ENCODE results near the gene KDM6B.

The KDM6B gene

DNA sequence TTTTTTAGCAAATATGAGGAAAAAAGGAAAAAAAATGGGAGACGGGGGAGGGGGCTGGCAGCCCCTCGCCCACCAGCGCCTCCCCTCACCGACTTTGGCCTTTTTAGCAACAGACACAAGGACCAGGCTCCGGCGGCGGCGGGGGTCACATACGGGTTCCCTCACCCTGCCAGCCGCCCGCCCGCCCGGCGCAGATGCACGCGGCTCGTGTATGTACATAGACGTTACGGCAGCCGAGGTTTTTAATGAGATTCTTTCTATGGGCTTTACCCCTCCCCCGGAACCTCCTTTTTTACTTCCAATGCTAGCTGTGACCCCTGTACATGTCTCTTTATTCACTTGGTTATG lies 19.6 kb downstream of the KDM6B start:
- no peak overlapping the region for H3K4me3 ChIP-seq (replicated peaks; ENCODE audit: low read depth, low read length)
- no peak for DNase-seq (ENCODE audit: low read depth)
- TF ChIP-seq, protein P1, sequence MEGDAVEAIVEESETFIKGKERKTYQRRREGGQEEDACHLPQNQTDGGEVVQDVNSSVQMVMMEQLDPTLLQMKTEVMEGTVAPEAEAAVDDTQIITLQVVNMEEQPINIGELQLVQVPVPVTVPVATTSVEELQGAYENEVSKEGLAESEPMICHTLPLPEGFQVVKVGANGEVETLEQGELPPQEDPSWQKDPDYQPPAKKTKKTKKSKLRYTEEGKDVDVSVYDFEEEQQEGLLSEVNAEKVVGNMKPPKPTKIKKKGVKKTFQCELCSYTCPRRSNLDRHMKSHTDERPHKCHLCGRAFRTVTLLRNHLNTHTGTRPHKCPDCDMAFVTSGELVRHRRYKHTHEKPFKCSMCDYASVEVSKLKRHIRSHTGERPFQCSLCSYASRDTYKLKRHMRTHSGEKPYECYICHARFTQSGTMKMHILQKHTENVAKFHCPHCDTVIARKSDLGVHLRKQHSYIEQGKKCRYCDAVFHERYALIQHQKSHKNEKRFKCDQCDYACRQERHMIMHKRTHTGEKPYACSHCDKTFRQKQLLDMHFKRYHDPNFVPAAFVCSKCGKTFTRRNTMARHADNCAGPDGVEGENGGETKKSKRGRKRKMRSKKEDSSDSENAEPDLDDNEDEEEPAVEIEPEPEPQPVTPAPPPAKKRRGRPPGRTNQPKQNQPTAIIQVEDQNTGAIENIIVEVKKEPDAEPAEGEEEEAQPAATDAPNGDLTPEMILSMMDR (IDR thresholded peaks at IDR 0.05; ENCODE audit: low read length, missing control alignments): no peak

GRCh38 chr17:7854078-7854777 lies 20.2 kb downstream of the KDM6B start:
- H3K4me3 ChIP-seq (replicated peaks; ENCODE audit: low read depth, low read length): no peak overlapping the region
- no peak for DNase-seq (ENCODE audit: low read depth)
- TF ChIP-seq, protein P1 (IDR thresholded peaks at IDR 0.05; ENCODE audit: low read length, missing control alignments): no peak

DNA sequence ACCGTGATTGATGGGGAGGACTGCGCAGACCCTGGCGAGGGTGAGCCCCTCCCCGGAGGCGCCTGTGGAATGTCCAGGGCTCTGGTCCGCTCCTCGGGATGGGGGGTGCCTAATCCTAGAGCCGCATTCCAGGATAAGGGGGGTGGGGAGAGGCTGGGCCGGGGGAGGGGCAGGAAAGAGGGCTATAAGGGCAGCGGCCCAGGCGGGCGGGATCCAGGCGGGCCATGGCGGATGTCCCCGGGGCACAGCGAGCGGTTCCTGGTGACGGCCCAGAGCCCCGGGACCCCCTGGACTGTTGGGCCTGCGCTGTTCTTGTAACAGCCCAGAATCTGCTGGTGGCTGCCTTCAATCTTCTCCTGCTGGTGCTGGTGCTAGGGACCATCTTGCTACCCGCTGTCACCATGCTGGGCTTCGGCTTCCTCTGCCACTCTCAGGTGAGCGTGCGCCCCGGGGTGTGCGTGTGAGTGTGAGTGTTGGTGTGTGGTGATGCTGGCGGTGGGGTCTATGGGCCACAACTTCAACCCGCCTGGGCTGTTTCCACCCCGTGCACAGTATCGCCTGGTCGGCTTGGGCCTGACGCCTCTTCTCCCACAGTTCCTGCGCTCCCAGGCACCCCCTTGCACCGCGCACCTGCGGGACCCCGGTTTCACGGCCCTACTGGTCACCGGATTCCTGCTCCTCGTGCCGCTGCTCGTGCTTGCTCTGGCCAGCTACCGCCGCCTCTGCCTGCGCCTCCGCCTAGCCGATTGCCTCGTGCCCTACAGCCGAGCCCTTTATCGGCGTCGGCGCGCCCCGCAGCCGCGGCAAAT lies 21.0 kb downstream of the KDM6B start, which contains the start of gene TMEM88:
Gene TMEM88 (plus strand): TSS at position 216 of the 809 bp plus-strand sequence. CDS start 9 bp downstream, at position 225.
- TF ChIP-seq, protein P1 (IDR thresholded peaks at IDR 0.05; ENCODE audit: low read length, missing control alignments): no peak
- DNase-seq (ENCODE audit: low read depth): no peak
- H3K4me3 ChIP-seq (replicated peaks; ENCODE audit: low read depth, low read length): peak within 1 kb of the TSS; percentile 81

DNA sequence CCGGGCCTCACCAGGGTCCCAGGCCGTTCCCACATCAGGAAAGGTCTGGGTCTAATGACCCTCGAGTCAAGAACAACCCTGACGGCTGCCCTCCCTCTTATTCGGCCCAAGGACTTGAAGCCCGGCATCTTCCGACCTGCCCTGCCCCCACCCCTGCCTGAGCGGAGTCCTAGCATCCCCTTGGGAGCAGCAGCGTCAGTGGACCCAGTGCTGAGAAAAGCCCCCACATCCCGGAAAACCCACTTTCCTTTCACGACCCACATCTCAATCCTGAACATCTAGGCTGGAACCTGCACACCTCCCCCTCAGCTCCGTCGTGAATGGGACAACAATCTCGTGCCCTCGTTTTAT lies 21.6 kb downstream of the KDM6B start:
- TF ChIP-seq, protein P1 (IDR thresholded peaks at IDR 0.05; ENCODE audit: low read length, missing control alignments): no peak
- DNase-seq (ENCODE audit: low read depth): no peak
- H3K4me3 ChIP-seq (replicated peaks; ENCODE audit: low read depth, low read length): peak overlapping the region; percentile 81

- peak; percentile 69 for DNase-seq (ENCODE audit: low read depth)
- TF ChIP-seq, protein P1 (IDR thresholded peaks at IDR 0.05; ENCODE audit: low read length, missing control alignments): no peak
- H3K4me3 ChIP-seq (replicated peaks; ENCODE audit: low read depth, low read length): peak overlapping the region; percentile 81
Measured at GRCh38 chr17:7856011-7856810, 22.2 kb downstream of the KDM6B start.

- TF ChIP-seq, protein P1 (IDR thresholded peaks at IDR 0.05; ENCODE audit: low read length, missing control alignments): peak; percentile 37
- peak; percentile 100 for DNase-seq (ENCODE audit: low read depth)
- peak within 1 kb of the TSS; percentile 81 for H3K4me3 ChIP-seq (replicated peaks; ENCODE audit: low read depth, low read length)
Measured at GRCh38 chr17:7856811-7857712, 23.0 kb downstream of the KDM6B start, which contains the start of gene NAA38. Gene NAA38, minus strand, starts transcription at chr17:7857559. Its CDS starts 96 bp downstream, at chr17:7857463.
